GM19239 (cell line): ENCODE results near the gene SNX2.
A peak's percentile ranks its signal among the peaks of the same experiment; 100 is the strongest.

Source experiments
- DNase-seq: peaks from one replicate; pipeline ENCODE4 v3.0.0; 2011; ENCODE audit warnings: low spot score; ENCODE audit not compliant: insufficient read length
- FAIRE-seq: peaks from 2 replicates; lab custom pipeline; 2011; peaks lifted over from hg19 to GRCh38; lab: Jason Lieb, UNC

SNX2 gene

DNA sequence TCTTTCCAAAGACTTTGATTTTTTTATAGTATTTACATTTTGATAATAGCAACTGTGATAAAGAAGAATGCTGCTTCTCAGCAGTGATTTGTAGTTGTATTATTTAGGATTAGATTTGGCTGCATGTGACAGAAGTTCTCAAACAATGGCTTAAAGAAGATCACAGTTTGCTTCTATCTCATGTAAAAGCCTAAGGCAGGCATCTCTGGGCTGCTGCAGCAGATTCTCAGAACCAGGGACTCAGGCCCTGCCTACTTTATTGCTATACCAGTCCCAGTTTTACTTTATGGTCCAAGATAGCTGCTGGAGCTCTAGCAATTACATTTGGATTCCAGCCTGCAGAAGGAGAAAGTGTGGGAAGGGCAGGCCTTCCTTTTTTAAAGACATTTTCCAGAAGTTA, 8.8 kb upstream of the SNX2 start:
- DNase-seq (no peak), FAIRE-seq (no peak)

GRCh38 chr5:122770477-122770876, 4.4 kb upstream of the SNX2 start:
- FAIRE-seq (no peak), DNase-seq (no peak)

- FAIRE-seq = no peak
- no peak for DNase-seq
These were observed 2.4 kb upstream of the SNX2 start for GRCh38 chr5:122772446-122772845.

DNA sequence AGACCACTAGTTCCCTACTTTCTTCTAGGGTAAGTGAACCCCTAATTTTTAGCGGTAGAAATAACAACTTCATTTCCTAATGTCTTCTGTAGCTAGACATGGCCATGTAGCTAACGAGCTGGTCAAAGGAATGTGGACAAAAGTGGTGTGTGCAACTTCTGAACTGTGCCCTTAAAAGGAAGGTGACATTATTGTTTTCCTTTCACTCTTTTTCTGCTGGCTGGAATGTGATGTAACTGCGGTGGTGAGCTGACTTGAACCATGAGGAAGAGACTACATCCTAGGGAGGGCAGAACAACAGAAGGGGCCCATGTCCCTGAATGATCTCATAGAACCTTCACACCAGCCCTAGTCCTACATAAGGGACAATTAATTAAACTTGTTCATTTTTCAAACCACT, 1.3 kb upstream of the SNX2 start:
- no peak for FAIRE-seq
- DNase-seq = no peak

GRCh38 chr5:122774519-122774860, 390 bp upstream of the SNX2 start:
- peak; percentile 8 for DNase-seq
- no peak for FAIRE-seq

DNA sequence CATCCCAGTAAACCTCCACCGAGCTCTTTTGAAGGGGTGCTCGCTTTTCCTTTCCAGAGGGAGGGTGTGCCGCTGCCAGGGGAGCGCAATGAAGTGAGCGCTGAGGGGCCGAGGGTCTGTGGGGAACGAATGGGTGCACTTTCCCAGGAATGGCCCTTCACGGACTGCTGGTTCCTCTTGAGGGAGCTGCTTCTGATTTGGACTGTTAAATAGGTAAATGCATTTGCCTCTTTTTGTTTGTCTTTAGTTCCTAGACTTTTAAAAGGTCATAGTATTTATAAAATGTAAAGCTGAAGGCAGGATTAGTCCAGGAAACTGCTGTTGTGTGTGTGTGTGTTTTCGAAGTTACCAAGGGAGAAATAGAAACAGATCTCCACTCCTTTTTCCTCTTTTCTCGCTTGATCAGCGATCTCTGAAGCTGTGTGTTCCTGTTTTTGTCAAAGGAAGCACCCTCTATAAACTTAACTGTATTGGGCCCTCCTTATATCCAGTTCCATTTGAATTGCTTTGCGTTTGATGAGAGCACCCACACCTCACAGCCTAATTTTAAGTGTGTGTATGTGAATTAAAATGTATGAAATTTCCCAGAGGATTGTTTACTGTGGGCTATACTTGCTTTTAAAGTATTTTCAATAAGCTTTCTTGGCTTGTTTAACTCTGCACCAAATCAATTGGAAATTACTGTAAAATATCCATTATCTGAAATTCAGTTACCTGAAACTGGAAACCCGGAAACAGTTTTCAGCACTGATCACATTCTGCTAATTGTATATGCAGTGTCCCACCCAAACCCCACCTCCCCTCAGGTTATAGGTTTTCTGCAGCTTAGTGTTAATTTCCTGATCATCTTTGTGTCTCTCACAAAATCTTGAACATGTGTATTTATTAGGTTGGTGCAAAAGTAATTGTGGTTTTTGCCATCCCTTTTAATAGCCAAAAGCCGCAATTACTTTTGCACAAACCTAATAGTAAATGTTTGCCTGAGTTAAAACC, 966 bp downstream of the SNX2 start:
- DNase-seq (no peak), FAIRE-seq (peak; percentile 86)

DNA sequence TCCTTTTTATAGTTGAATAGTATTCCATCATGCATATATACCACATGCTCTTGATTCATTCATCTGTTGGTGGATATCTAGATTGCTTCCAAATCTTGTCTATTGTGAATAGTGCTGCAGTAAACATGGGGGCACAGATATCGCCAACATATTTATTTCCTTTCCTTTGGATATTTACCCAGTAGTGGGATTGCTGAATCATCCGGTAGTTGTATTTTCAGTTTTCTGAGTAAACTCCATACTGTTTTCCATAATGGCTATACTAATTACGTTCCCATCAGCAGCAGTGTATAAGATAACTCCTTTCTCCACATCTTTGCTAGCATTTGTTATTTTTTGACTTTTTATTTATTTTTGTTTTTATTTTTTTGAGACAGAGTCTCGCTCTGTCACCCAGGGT, 3.3 kb downstream of the SNX2 start:
- DNase-seq (no peak), FAIRE-seq (peak; percentile 51)

DNA sequence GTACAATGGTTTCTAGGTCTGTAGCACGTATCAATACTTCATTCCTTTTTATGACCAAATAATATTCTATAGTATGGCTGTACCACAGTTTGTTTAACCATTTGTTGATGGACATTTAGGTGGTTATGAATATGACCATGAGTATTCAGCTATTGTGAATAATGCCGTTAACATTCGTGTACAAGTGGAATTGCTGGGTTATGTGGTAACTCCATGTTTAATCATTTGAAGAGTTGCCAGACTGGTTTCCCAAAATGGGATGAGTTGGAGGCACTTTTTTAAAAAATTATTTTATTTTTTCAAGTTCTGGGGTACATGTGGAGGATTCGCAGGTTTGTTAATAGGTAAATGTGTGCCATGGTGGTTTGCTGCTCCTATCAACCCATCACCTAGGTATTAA, 4.6 kb downstream of the SNX2 start:
- DNase-seq (no peak), FAIRE-seq (no peak)

- no peak for DNase-seq
- FAIRE-seq = no peak
These were observed 5.4 kb downstream of the SNX2 start for GRCh38 chr5:122780296-122780695.

DNA sequence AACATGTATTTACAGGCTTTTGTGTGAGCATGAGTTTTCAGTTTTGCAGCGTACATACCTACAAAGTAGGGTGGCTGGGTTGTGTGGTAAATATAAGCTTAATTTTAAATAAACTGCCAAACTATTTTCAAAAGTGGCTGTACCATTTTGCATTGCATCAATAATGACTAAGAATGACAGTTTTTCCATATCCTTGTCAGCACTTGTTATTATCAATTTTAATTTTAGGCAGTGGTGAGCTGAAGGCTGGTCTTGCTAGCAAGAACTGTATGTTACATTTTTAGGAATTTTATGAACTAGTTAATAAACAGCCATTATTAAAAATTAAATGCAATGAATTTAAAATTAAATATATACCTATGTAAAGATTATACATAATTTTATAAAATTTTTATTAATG, 6.6 kb downstream of the SNX2 start:
- DNase-seq = no peak
- FAIRE-seq = no peak

GRCh38 chr5:122785294-122785693, 10.4 kb downstream of the SNX2 start:
- DNase-seq (no peak), FAIRE-seq (no peak)

GRCh38 chr5:122788371-122788770, 13.5 kb downstream of the SNX2 start:
- FAIRE-seq = no peak
- DNase-seq = no peak

DNA sequence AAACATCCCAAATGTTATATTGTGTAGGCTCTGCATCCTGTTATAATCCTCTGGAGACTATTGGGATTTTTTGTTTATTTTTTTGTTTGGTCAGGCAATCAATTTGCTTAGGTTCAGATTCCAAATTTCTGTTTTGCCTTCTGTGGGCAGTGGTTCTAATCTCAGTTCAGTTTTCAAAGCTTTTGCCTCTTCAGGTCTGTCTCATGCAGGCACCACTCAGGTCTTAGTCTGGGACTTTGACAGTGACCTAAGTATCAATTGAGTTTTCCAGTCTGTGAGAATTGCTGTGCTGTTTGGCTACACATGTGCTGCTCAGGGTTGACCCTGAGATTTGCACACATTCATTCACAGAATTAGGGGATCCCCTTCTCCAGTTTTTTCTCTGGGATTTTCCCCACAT, 14.1 kb downstream of the SNX2 start:
- FAIRE-seq = no peak
- DNase-seq = no peak

DNA sequence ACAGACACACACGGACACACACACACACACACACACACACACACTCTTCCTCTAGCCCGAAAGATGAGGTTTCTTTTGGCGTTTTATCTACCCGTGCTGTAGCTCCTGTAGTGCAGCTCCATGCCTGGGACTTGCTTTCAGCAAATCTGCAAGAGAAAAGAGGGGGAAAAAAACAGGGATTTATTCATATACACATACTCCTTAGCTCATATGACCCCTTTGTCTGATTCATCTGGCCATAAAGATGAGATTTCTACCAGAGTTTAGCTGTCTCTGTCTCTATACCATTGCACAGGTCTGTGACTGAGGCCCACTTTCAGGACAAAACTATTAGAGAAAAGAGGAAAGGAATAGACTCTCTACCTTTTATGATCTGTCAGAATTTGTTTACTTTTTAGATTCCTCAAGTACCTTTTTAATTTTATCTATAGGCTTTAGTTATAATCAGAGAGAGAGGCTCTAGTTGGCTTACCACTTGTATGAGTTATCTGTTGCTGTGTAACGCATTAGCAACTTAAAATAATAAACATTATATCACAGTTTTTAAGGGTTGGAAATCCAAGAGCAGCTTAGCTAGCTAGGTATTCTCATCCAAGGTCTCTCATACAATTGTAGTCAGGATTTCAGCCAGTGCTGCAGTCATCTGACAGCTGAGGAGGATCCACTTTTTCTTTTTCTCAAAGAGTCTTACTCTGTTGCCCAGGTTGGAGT, 14.7 kb downstream of the SNX2 start:
- FAIRE-seq = no peak

DNA sequence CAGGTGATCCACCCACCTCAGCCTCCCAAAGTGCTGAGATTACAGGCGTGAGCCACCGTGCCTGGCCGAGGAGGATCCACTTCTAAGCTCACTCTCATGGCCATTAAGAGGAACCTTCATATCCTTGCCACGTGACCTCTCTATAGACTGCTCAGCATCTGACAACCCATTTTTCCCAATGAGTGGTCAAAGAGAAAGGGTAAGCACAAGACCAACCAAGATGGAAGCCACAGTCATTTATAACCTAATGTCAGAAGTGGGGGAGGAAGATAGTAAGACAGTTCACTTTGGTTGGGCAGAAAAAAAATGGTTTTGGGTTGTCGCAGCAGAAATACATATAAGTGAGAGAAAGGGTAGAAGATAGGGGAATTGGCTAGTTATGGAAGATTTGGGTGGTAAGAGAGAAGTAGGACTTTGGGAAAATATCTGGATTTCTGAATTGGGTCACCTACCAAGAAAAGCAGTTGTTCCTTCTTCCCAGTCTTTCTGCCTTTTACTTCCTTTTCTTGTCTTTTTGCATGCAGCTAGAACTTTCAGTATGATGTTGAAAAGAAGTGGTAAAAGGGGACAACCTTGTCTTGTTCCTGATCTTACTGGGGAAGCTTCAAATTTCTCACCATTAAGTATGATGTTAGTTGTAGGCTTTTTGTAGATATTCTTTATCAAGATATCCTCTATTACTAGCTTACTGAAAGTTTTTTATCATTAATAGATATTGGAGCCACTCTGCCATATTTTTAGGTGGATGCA, 15.6 kb downstream of the SNX2 start:
- FAIRE-seq = no peak
- DNase-seq = no peak

More for the DNA sequence above, 14.7 kb downstream of the SNX2 start:
- no peak for DNase-seq

DNA sequence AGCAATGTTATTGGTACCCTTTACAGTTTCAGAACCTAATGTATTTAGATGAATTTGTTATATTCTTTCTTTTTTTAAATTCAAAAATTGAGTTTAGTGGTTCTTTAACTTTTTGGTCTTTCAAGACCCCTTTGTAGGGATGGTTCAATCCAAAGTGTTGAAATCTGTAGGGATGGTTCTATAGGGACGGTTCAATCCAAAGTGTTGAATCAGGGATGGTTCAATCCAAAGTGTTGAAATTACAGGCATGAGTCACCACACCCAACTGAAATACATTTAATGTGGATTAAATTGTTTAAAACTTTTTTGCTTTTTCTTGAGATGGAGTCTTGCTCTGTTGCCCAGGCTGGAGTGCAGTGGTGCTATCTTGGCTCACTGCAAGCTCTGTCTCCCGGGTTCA, 30.6 kb downstream of the SNX2 start:
- FAIRE-seq = no peak
- no peak for DNase-seq

GRCh38 chr5:122810405-122810804, 35.5 kb downstream of the SNX2 start:
- no peak for DNase-seq
- no peak for FAIRE-seq

GRCh38 chr5:122815218-122815767, 40.4 kb downstream of the SNX2 start:
- DNase-seq (no peak), FAIRE-seq (peak; percentile 18)

DNA sequence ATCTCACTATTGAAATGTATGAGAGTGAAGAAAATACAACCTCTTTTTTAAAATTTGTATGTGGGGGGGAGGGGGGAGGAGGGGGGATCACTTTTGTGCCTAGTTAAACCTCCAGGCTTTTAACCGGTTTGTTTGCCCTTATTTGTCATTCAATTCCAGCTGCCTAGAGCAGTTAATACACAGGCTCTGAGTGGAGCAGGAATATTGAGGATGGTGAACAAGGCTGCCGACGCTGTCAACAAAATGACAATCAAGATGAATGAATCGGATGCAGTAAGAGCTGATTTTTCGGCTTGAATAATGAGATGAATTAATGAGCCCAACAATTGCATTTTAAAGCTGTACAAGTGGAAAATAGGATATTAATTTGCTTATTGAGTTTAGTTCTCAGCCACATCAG, 41.9 kb downstream of the SNX2 start:
- DNase-seq = no peak
- FAIRE-seq = no peak

DNA sequence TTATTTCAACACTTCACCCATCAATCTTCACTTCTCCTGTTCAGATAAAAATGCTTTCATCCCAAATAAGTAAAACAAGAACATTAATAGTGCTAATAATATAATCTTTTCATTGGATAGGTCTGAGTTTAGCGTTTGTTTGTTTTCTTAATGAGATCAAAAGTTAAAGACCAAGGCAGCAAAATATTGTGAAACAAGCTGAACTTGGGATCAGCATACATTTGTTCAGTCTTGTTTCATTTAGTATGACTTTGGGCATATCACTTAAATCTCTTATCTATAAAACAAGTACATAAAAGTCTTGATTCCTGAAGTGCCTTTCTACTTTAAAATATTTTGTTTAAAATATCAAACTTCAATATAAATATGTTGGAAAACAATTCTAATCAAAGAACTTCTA, 57.1 kb downstream of the SNX2 start:
- DNase-seq (no peak), FAIRE-seq (no peak)

DNA sequence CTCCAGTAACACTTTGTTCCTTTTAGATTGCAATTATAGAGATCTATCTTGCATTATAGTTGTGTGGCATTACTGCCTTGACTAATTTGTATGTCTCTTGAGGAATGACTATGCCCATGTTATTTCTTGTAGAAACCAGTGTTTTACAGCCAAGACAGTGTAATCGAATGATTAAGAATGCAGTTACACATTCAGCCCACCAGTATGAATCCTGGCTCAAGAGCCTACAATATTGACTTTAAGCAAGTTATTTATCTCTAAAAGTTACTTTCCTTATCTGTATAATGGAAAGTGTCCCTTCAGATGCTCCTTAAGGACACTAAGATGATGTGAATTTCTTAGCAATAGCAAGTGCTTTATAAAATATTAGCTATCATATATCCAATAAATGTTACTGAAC, 60.8 kb downstream of the SNX2 start:
- FAIRE-seq (no peak), DNase-seq (no peak)
